Caco-2 (cell line): ENCODE measurements around the gene INS. TPM values are rescaled to one million over a fixed set of nuclear protein-coding genes. Genes with fewer than 3 reads are reported as not detected.
A peak's percentile ranks its signal among the peaks of the same experiment; 100 is the strongest.

Experiments
- BruUV-seq: library from RNA; stranded (reverse); fragments of 400-500 nt; replicated peaks from 2 replicates; lab custom pipeline; 2021; lab: Mats Ljungman, UMichigan
- CTCF ChIA-PET: fragments of 300-600 bp; sonication (Branson Sonifier 250); formaldehyde crosslinking; loops from one replicate; lab custom pipeline; 2022; ENCODE audit warnings: antibody characterized with exemption; lab: Charles Lee
- POLR2A ChIA-PET: fragments of 300-600 bp; sonication (Branson Sonifier 250); formaldehyde crosslinking; loops from one replicate; lab custom pipeline; 2022; ENCODE audit warnings: antibody characterized with exemption; lab: Charles Lee
- DNase-seq, 2 experiments: peaks; one replicate each; pipeline versions ENCODE4 v3.0.0 to v3.0.0-alpha.2; 2020 to 2022
- H3K27me3 ChIP-seq: replicated peaks from 2 replicates; pipeline ENCODE4 v1.6.0; 2011; ENCODE audit warnings: low read length; ENCODE audit not compliant: control insufficient read depth, insufficient read depth
- H3K36me3 ChIP-seq: 2 replicates; pipeline ENCODE4 v1.5.1; 2011; ENCODE audit warnings: low read length; ENCODE audit not compliant: control insufficient read depth, insufficient read depth
- H3K4me1 ChIP-seq: fragments of 250-450 bp; sonication (Bioruptor Pico); 2 replicates; pipeline ENCODE4 v1.5.1; 2020; ENCODE audit warnings: mild to moderate bottlenecking
- H3K4me3 ChIP-seq: 2 replicates; pipeline ENCODE4 v1.5.1; 2011; ENCODE audit warnings: low read depth, mild to moderate bottlenecking, control low read depth, low read length
- H3K9me3 ChIP-seq: fragments of 250-450 bp; sonication (Bioruptor Pico); 2 replicates; pipeline ENCODE4 v1.5.1; 2020; ENCODE audit warnings: mild to moderate bottlenecking, moderate library complexity
- H3K27ac Mint-ChIP-seq: one replicate; pipeline ENCODE4 v1.8.0; 2022; ENCODE audit warnings: mixed read lengths; ENCODE audit not compliant: unreplicated experiment
- H3K27me3 Mint-ChIP-seq: one replicate; pipeline ENCODE4 v1.8.0; 2022; ENCODE audit warnings: mixed read lengths; ENCODE audit not compliant: insufficient read depth, unreplicated experiment
- H3K36me3 Mint-ChIP-seq: one replicate; pipeline ENCODE4 v1.8.0; 2022; ENCODE audit warnings: mild to moderate bottlenecking, mixed read lengths; ENCODE audit not compliant: insufficient read depth, unreplicated experiment
- H3K4me1 Mint-ChIP-seq: one replicate; pipeline ENCODE4 v1.8.0; 2022; ENCODE audit warnings: low read depth, mixed read lengths; ENCODE audit not compliant: unreplicated experiment
- H3K4me3 Mint-ChIP-seq: one replicate; pipeline ENCODE4 v1.8.0; 2022; ENCODE audit warnings: mild to moderate bottlenecking, moderate library complexity, mixed read lengths; ENCODE audit not compliant: unreplicated experiment
- H3K9me3 Mint-ChIP-seq: one replicate; pipeline ENCODE4 v1.8.0; 2022; ENCODE audit warnings: mixed read lengths; ENCODE audit not compliant: unreplicated experiment
- CTCF ChIP-seq, 2 experiments: fragments of 200-600 bp in 1 of 2; IDR thresholded peaks; 1 replicate in 1 of 2; 2 replicates in 1 of 2; pipeline versions ENCODE4 v1.5.1 to v1.8.0; 2011 to 2022; ENCODE audit warnings: antibody characterized with exemption in 1 of 2, control low read depth in 1 of 2, inconsistent platforms in 1 of 2, low read depth in 1 of 2, low read length in 1 of 2, mild to moderate bottlenecking in 1 of 2, moderate library complexity in 1 of 2; ENCODE audit not compliant: insufficient read depth in 1 of 2, severe bottlenecking in 1 of 2, unreplicated experiment in 1 of 2
- intact Hi-C: fragments of 100-400 bp; cut with micrococcal nuclease; formaldehyde crosslinking; loops from one replicate; pipeline ENCODE4 v1.10.0; 2022; ENCODE audit not compliant: unreplicated experiment
- total RNA-seq: library from RNA; stranded (reverse); gene quantifications from 2 replicates; pipeline ENCODE4 v1.2.3, GENCODE V29; 2022

The INS gene
- total RNA-seq, 1 experiment from 2014 or later: not detected

- ChIA-PET CTCF (interaction anchor here (1.7 to 4.2 kb wide), 3 partner anchors 50 to 104 kb away, joined by 5 to 68 read pairs (median 38); no protein-coding TSS in a partner anchor), POLR2A (no interaction called here)
- Mint-ChIP-seq H3K27me3 (peaks cover 7% of the 10 kb centered on the region), H3K36me3 (peaks cover 48% of the 10 kb centered on the region), H3K9me3 (peaks cover 10% of the 10 kb centered on the region), H3K27ac (peak overlapping the region; percentile 73), H3K4me1 (peaks cover 49% of the 10 kb centered on the region), H3K4me3 (peak overlapping the region; percentile 2)
- Histone ChIP-seq H3K27me3 (no peaks in the 10 kb centered on the region), H3K4me3 (no peak overlapping the region), H3K9me3 (no peaks in the 10 kb centered on the region), H3K4me1 (peaks cover 67% of the 10 kb centered on the region), H3K36me3 (no peaks in the 10 kb centered on the region)
- no TSS peak for BruUV-seq
- intact Hi-C loops: loop anchor here (5.0 to 10.0 kb wide), 2 partner anchors 201 to 714 kb away; partner anchors contain the start of gene TSSC4
- no peak for TF ChIP-seq CTCF (IDR thresholded peaks at IDR 0.05; ENCODE audit: insufficient read depth in 1 of 2, low read depth in 1 of 2, low read length in 1 of 2, severe bottlenecking in 1 of 2, unreplicated experiment in 1 of 2)
- no peak for DNase-seq
Observed at GRCh38 chr11:2200957-2201519, 40.0 kb upstream of the INS start.

- H3K4me1 Mint-ChIP-seq: peaks cover 50% of the 10 kb centered on the region
- BruUV-seq: no TSS peak
- peak overlapping the region; percentile 73 for H3K27ac Mint-ChIP-seq
- CTCF ChIA-PET: interaction anchor here (2.0 to 4.1 kb wide), 3 partner anchors 10 to 98 kb away, joined by 5 to 68 read pairs (median 46); no protein-coding TSS in a partner anchor
- H3K4me1 ChIP-seq: peaks cover 67% of the 10 kb centered on the region
- peaks cover 7% of the 10 kb centered on the region for H3K27me3 Mint-ChIP-seq
- no peak overlapping the region for H3K4me3 Mint-ChIP-seq
- DNase-seq: peak in 1 of 2 experiments; percentile 35
- no peaks in the 10 kb centered on the region for H3K27me3 ChIP-seq
- intact Hi-C loops: loop anchor here (5.0 to 10.0 kb wide), 2 partner anchors 202 to 714 kb away; partner anchors contain the start of gene TSSC4
- H3K4me3 ChIP-seq: no peak overlapping the region
- H3K9me3 Mint-ChIP-seq: peaks cover 10% of the 10 kb centered on the region
- H3K36me3 Mint-ChIP-seq: peaks cover 46% of the 10 kb centered on the region
- POLR2A ChIA-PET: no interaction called here
- H3K36me3 ChIP-seq: no peaks in the 10 kb centered on the region
- H3K9me3 ChIP-seq: no peaks in the 10 kb centered on the region
- TF ChIP-seq CTCF (IDR thresholded peaks at IDR 0.05; ENCODE audit: insufficient read depth in 1 of 2, low read depth in 1 of 2, low read length in 1 of 2, severe bottlenecking in 1 of 2, unreplicated experiment in 1 of 2): no peak
Observed at GRCh38 chr11:2200536-2200935, 39.5 kb upstream of the INS start.

GRCh38 chr11:2199466-2200341 lies 38.7 kb upstream of the INS start:
- peaks cover 63% of the 10 kb centered on the region for H3K4me1 ChIP-seq
- Mint-ChIP-seq H3K27me3 (peaks cover 7% of the 10 kb centered on the region), H3K27ac (no peak overlapping the region), H3K9me3 (peaks cover 10% of the 10 kb centered on the region), H3K4me3 (no peak overlapping the region), H3K4me1 (peaks cover 46% of the 10 kb centered on the region), H3K36me3 (peaks cover 43% of the 10 kb centered on the region)
- H3K36me3 ChIP-seq: no peaks in the 10 kb centered on the region
- no peaks in the 10 kb centered on the region for H3K9me3 ChIP-seq
- no peak overlapping the region for H3K4me3 ChIP-seq
- POLR2A ChIA-PET: interaction anchor here (0.6 kb wide), 2 partner anchors 68 to 177 kb away, joined by 3 read pairs; no protein-coding TSS in a partner anchor
- no peak for TF ChIP-seq CTCF (IDR thresholded peaks at IDR 0.05; ENCODE audit: insufficient read depth in 1 of 2, low read depth in 1 of 2, low read length in 1 of 2, severe bottlenecking in 1 of 2, unreplicated experiment in 1 of 2)
- H3K27me3 ChIP-seq: no peaks in the 10 kb centered on the region
- CTCF ChIA-PET: interaction anchor here (0.6 to 4.1 kb wide), 7 partner anchors 11 to 221 kb away, joined by 3 to 68 read pairs (median 7); no protein-coding TSS in a partner anchor
- DNase-seq: no peak
- intact Hi-C loops: loop anchor here (5.0 to 10.0 kb wide), 2 partner anchors 203 to 715 kb away; partner anchors contain the start of gene TSSC4
- BruUV-seq: no TSS peak
